K562 (cell line): ENCODE measurements around the gene TUBB1. TPM values are rescaled to one million over a fixed set of nuclear protein-coding genes. Genes with fewer than 3 reads are reported as not detected.

ENCODE experiments used
- ATAC-seq: fragments of 200-7000 bp; cut with Tn5 transposase; 3 replicates; pipeline ENCODE4 v1.9.1; 2020; ENCODE audit warnings: moderate library complexity
- BruUV-seq: library from RNA; stranded (reverse); fragments of 400-500 nt; replicated peaks from 2 replicates; lab custom pipeline; 2021; lab: Mats Ljungman, UMichigan
- CTCF ChIA-PET: fragments of 300-600 bp; formaldehyde crosslinking; extraction: SDS; loops from one replicate; lab custom pipeline; 2021; ENCODE audit warnings: low intra/inter-chr PET ratio; lab: Yijun Ruan, JAX
- POLR2A ChIA-PET: fragments of 300-600, 350-650 bp; sonication (Branson Sonifier 250); formaldehyde crosslinking; extraction: SDS; loops from one replicate; lab custom pipeline; 2021; ENCODE audit warnings: antibody characterized with exemption, inconsistent platforms; lab: Yijun Ruan, JAX
- DNase-seq, 4 experiments: peaks; one replicate each; pipeline versions ENCODE4 v3.0.0 to v3.0.0-alpha.2; 2011 to 2018; ENCODE audit warnings: low spot score in 3 of 4, mixed read lengths in 3 of 4; ENCODE audit errors: extremely low read depth in 1 of 4
- FAIRE-seq: peaks from 2 replicates; lab custom pipeline; 2011; peaks lifted over from hg19 to GRCh38; lab: Jason Lieb, UNC
- H2AFZ ChIP-seq: 2 replicates; pipeline ENCODE4 v1.6.0; 2011; ENCODE audit warnings: low read depth, low read length, control low read depth, inconsistent platforms
- H3K27ac ChIP-seq: fragments of 200-600 bp; 3 replicates; pipeline ENCODE4 v1.8.0; 2011; ENCODE audit warnings: low read depth, mild to moderate bottlenecking, control low read depth, inconsistent platforms, low read length, moderate library complexity, mixed read lengths; ENCODE audit errors: extremely low read depth
- H3K27me3 ChIP-seq, 2 experiments: fragments of 300-600 bp in 1 of 2; 2 replicates in 1 of 2; 3 replicates in 1 of 2; pipeline versions ENCODE4 v1.6.0 to v1.8.0; 2011; ENCODE audit warnings: inconsistent platforms in 2 of 2, low read length in 2 of 2, mild to moderate bottlenecking in 1 of 2, mixed read lengths in 1 of 2, moderate library complexity in 1 of 2; ENCODE audit not compliant: control insufficient read depth in 2 of 2, insufficient read depth in 2 of 2
- H3K36me3 ChIP-seq: fragments of 300-600 bp; 3 replicates; pipeline ENCODE4 v1.8.0; 2011; ENCODE audit warnings: mild to moderate bottlenecking, low read length, inconsistent platforms; ENCODE audit not compliant: control insufficient read depth, insufficient read depth
- H3K4me1 ChIP-seq, 2 experiments: fragments of 200-600 bp in 1 of 2; replicated peaks in 1 of 2; 2 replicates in 1 of 2; 3 replicates in 1 of 2; pipeline versions ENCODE4 v1.5.1 to v1.8.0; 2011; ENCODE audit warnings: inconsistent platforms in 2 of 2, low read length in 2 of 2, mild to moderate bottlenecking in 1 of 2, mixed read lengths in 1 of 2, moderate library complexity in 1 of 2; ENCODE audit not compliant: control insufficient read depth in 2 of 2, insufficient read depth in 2 of 2
- H3K4me2 ChIP-seq: 2 replicates; pipeline ENCODE4 v1.6.1; 2011; ENCODE audit warnings: low read length, control low read depth, inconsistent platforms, mixed read lengths; ENCODE audit not compliant: insufficient read depth
- H3K4me3 ChIP-seq: fragments of 200-600 bp; sonication (generic), shearing (Covaris generic); 2 replicates; pipeline ENCODE4 v1.5.1; 2016; ENCODE audit warnings: control low read depth, inconsistent platforms
- H3K79me2 ChIP-seq: fragments of 200-600 bp; 3 replicates; pipeline ENCODE4 v1.8.0; 2011; ENCODE audit warnings: low read length, inconsistent platforms; ENCODE audit not compliant: control insufficient read depth, insufficient read depth
- H3K9ac ChIP-seq, 2 experiments: 2 replicates each; pipeline versions ENCODE4 v1.6.0 to v1.6.1; 2011; ENCODE audit warnings: low read depth in 2 of 2, low read length in 2 of 2, control low read depth in 1 of 2, inconsistent platforms in 1 of 2, mild to moderate bottlenecking in 1 of 2, mixed read lengths in 1 of 2; ENCODE audit not compliant: insufficient read depth in 1 of 2
- H3K9me1 ChIP-seq: one replicate; pipeline ENCODE4 v1.6.0; 2011; ENCODE audit warnings: inconsistent platforms, mild to moderate bottlenecking, low read length, moderate library complexity; ENCODE audit not compliant: control insufficient read depth, insufficient read depth
- H3K9me3 ChIP-seq: replicated peaks from 2 replicates; pipeline ENCODE4 v1.5.1; 2011; ENCODE audit warnings: low read depth, low read length, inconsistent platforms; ENCODE audit not compliant: control insufficient read depth, insufficient read depth
- H4K20me1 ChIP-seq: replicated peaks from 2 replicates; pipeline ENCODE4 v1.6.1; 2011; ENCODE audit warnings: low read length, inconsistent platforms, mixed read lengths; ENCODE audit not compliant: control insufficient read depth, insufficient read depth
- WGBS: fragments of 100-300 bp; shearing (Covaris generic); methylation state at CpG from one replicate; pipeline ENCODE4 v1.1.6; 2016; ENCODE audit warnings: low coverage, mixed read lengths; ENCODE audit not compliant: insufficient coverage; ENCODE audit errors: missing lambda C conversion rate; 5-methylcytosine and 5-hydroxymethylcytosine counted together
- in situ Hi-C: fragments of 300-500 bp; cut with MboI; formaldehyde crosslinking; loops from 4 replicates; pipeline ENCODE4 v1.15.0; 2018; ENCODE audit warnings: inconsistent platforms, mixed read lengths
- intact Hi-C: fragments of 100-400 bp; cut with micrococcal nuclease; formaldehyde crosslinking; loops from 2 replicates; pipeline ENCODE4 v1.14.2; 2022
- polyA plus RNA-seq, 8 experiments: library from polyadenylated mRNA; depleted of rRNA in 4 of 8; stranded (reverse) in 5 of 8; unstranded in 3 of 8; fragments of >200 nt; fragmentation: Nextera tagmentation in 2 of 8; fragmentation: Illumina TruSeq in 1 of 8; extraction: Ambion mirVana in 2 of 8; extraction: Trizol in 1 of 8; gene quantifications; 2 replicates each; pipeline versions ENCODE4 v1.2.1 to v1.2.3, GENCODE V29; 2011 to 2014; ENCODE audit warnings: inconsistent platforms in 1 of 8, missing spikeins in 1 of 8
- total RNA-seq, 7 experiments: library from RNA; depleted of rRNA in 6 of 7; stranded (reverse); fragments of >200 nt in 6 of 7; fragmentation: Illumina TruSeq in 2 of 7; extraction: Trizol in 2 of 7; gene quantifications; 2 replicates each; pipeline versions ENCODE4 v1.2.1 to v1.2.3, GENCODE V29; 2011 to 2021; ENCODE audit warnings: low replicate concordance in 1 of 7
- TF ChIP-seq, protein P1 (sequence below): IDR thresholded peaks from 3 replicates; pipeline ENCODE4 v1.6.1; 2011; ENCODE audit warnings: borderline replicate concordance, mild to moderate bottlenecking; ENCODE audit not compliant: insufficient read length, insufficient read depth

TUBB1 gene
- total and polyA plus RNA-seq, 9 of the 15 experiments (the other 6 are each of a cell fraction or from before 2014, with no cell fraction given), result 1.5 to 3.9 (median 2.4) TPM

- no peak overlapping the region for H3K4me2 ChIP-seq
- no peak for DNase-seq
- no peak overlapping the region for H3K27ac ChIP-seq
- intact Hi-C loops (no loop called here), in situ Hi-C loops (no loop called here)
- no peaks in the 10 kb centered on the region for H3K27me3 ChIP-seq
- no peaks in the 10 kb centered on the region; the same call in 1 of the 2 replicates for H4K20me1 ChIP-seq
- no peaks in the 10 kb centered on the region for H3K9me3 ChIP-seq
- ChIA-PET CTCF (no interaction called here), POLR2A (interaction anchor here (0.6 to 4.4 kb wide), 8 partner anchors 10 to 141 kb away, joined by 3 to 25 read pairs (median 6); partner anchors contain the start of genes ATP5F1E and TUBB1)
- no peak overlapping the region for H3K4me3 ChIP-seq
- WGBS, result 80% methylated on average over 8 of the region's 8 CpGs
- BruUV-seq, result no TSS peak
- H3K9me1 ChIP-seq, result peaks cover 6% of the 10 kb centered on the region
- no peak for ATAC-seq
- TF ChIP-seq, protein P1, sequence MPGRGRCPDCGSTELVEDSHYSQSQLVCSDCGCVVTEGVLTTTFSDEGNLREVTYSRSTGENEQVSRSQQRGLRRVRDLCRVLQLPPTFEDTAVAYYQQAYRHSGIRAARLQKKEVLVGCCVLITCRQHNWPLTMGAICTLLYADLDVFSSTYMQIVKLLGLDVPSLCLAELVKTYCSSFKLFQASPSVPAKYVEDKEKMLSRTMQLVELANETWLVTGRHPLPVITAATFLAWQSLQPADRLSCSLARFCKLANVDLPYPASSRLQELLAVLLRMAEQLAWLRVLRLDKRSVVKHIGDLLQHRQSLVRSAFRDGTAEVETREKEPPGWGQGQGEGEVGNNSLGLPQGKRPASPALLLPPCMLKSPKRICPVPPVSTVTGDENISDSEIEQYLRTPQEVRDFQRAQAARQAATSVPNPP, result no peak
- H3K9ac ChIP-seq, result peak overlapping the region in 1 of 2 experiments; percentile 82; a peak in 2 of 4 replicates
- peaks cover 35% of the 10 kb centered on the region for H3K79me2 ChIP-seq
- FAIRE-seq, result no peak
- H3K4me1 ChIP-seq, result peaks cover 68 to 91% of the 10 kb centered on the region in 2 experiments
- H2AFZ ChIP-seq, result no peak overlapping the region
- peaks cover 19% of the 10 kb centered on the region; the same call in 2 of the 3 replicates for H3K36me3 ChIP-seq
These were observed 10.4 kb upstream of the TUBB1 start for GRCh38 chr20:59008715-59009336.
